IPS DF 19.7 (cell line): ENCODE data around the gene ADAMTS19.
"Not testable (repeated sequence)": the region's sequence is repeated elsewhere in the genome, so short reads cannot be mapped to it uniquely, and the experiment has no call there.

Experiments used
- DNase-seq: peaks from one replicate; pipeline ENCODE4 v3.0.0-alpha.2; 2013; ENCODE audit warnings: low read depth, low spot score

Gene ADAMTS19

DNA sequence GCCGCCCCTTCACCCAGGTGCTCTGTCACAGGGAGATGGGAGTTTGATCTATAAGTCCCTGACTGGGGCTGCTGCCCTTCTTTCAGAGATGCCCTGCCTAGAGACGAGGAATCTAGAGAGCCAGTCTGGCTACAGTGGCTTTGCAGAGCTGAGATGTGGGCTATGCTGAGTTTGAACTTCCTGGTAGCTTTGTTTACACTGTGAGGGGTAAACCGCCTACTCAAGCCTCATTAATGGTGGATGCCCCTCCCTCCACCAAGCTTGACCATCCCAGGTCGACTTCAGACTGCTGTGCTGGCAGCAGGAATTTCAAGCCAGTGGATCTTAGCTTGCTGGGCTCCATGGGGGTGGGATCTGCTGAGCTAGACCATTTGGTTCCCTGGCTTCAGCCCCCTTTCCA is 124.4 kb downstream of the ADAMTS19 start:
- DNase-seq, result not testable (repeated sequence)

DNA sequence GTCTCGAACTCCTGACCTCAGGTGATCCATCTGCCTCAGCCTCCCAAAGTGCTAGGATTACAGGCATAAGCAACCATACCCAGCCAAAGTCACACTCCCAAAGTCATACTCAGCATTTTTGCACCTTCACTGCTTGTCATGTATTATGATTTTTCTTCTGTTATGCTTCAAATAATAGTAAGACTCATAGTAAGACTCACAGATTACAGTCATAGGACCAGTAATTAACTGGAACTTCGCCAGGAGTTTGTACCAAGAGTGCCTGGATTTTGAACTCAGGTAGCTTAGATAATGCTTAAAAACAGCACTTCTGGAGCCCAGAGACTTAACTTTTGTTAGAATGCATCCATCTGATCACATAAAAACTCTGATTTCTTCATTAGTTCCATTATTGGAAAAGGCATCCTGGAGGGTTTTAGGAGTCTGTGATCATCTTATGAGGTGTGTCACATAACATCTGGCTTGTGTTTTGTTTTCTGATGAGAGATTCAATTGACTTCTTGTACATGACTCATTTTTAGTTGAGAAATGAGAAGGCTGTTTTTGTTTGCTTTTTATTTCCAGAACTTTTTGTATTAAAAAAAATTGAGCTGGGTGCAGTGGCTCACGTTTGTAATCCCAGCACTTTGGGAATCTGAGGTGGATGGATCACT is 131.5 kb downstream of the ADAMTS19 start:
- DNase-seq, result no peak

DNA sequence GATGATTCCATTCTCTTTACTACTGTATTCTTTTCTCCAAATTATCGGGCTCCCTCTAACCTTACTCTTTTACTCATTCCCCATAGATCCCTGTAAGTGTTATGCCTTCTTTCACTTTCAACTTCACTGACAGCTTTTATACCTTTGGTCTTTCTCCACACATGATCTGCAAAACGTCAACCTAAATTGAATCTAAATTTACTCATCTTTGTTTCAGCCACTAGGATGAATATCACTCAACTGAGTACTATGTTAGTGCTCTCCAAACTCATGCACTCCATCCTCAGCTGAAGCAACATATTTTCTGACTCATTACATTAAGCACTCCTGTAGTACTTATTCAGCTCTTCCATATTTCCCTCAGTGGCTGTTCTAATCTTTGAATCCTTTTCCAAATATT is 133.4 kb downstream of the ADAMTS19 start:
- no peak for DNase-seq

DNA sequence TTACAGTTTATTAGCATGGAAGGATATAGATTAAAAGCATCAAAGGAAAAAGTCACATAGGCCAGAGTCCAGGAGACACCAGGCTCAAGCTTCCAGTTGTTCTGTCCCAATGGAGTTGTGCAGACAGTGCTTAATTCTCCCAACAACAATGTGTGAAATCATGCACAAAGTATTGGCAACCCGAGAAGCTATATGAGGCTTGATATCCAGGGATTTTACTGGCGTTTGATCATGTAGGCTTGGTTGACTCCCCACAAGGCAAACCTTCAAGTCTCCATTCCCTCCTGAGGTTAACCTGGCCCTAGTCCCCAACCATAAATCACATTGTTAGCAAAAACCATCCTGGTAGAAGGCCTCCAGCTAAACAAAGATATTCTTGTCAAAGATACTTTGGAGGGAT is 141.5 kb downstream of the ADAMTS19 start:
- DNase-seq, result no peak

DNA sequence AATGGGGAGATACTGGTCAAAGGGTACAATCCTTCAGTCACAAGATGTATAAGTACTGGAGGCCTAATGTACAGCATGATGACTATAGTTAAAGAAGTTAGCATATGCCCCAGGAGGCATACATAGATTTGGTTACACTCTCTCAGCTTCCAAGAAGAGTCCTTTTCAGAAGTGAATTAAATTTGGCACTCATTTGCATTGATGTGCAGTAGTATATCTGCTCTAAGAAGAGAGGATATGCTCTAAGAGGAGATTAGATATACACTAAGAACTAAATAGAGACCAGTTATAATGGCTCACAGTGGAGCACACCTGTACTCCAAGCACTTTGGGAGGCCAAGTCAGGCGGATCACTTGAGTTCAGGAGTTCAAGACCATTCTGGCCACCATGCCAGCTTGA is 148.3 kb downstream of the ADAMTS19 start:
- DNase-seq, result no peak

DNA sequence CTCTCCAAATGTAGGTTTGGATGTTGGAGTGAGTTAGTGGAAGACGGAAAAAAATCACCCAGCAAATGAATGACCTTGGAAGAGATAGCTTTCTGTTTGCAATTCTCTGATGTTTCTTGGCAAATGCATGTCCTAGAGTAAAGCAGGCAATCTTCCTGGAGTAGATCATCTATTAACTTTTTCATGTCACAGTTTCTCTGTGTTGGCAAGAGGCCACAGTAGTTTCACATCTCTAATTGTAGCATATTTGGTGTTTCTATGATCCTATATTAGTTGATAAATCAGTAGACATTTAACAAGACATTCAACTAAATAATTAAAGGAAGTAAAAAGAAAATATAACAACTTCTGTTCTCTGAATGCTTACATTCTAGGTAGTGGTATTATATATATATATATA is 149.6 kb downstream of the ADAMTS19 start:
- DNase-seq, result no peak

DNA sequence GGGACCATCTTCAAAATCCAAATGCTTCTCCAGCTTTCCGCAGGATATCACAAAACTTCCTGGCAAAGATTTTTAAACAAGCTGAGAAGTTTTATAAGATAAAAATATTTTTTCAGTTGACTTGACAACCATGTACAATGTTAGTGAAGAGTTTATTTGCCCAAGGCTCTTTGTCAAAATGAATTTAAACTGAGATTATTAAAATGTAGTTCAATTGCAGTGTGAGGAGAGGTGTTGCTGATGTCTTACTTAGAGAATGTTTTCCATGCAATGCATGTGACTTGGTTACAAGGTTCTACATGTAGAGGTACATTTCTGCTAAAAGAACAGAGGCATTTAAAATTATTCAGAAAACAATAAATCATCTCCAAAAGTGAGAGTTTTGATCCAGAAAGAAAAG is 156.4 kb downstream of the ADAMTS19 start:
- no peak for DNase-seq

DNA sequence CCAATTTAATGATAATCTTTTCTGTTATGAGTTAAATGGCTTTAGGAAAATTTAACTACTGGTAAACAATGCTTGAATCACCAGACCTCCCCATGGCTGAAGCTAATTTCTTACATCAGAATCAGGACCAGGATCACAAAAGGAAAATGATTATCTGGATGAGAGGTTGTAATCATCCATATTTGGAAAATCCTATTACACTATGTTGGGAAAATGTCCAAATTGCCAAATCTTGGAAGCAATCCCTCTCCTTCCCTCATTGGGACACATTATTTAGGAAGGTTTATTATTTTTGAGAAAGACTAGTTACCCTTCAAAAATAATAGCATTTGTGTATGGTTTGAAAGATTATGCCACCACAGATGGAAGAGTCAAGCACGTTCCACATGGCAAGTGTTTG is 157.1 kb downstream of the ADAMTS19 start:
- DNase-seq, result no peak

DNA sequence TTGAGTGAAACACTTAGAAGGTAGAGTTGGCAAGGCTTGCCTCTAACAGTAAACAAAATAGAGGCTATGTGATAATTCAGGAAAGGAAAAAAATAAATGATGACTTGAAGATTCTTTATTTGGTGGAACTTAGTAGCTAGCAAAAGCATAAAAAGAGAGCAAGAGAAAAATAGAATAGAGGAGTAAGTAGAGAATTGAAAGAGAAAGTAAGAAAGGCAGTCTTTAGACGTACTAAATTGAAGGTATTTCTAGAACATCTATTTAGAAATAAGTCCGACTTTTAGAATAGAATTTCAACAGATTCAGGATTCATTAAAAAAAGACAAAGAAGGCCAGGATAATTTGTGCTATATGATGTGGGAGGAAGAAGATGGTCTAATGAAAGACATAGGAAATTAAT is 159.7 kb downstream of the ADAMTS19 start:
- DNase-seq, result no peak

DNA sequence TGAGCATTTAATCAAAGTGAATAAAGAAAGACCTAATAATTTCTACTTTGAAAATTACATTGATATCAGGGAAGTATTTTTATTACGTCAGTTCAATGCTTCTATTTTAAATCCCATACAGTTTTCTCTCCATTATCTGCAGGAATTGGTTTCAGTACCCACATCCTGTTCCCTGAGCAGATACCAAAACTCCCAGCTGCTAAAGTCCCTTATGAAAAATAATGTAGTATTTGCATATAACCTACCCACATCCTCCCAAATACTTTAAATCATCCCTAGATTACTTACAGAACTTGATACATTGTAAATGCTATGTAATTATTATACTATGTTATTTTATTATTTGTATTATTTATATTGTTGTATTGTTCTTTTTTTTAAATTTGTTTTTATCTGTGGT is 162.4 kb downstream of the ADAMTS19 start:
- no peak for DNase-seq

DNA sequence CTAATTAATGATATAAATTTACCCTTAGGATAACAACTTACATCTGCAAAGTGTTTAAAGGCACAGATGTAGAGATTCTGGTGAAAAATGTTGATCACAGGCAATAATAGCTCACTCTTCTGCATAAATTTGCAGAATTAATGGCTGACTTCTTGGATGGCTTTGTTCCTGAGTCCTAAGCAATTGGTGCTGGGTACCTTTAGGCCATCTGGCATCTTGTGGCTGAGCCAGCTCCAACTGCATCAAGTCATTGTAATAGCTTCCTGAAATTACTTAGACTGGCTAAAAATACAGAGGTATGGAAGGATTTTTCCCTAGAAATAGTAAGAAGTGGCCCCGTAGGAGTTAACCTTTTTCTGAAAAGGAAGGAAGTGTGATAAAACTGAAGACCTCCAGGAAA is 169.5 kb downstream of the ADAMTS19 start:
- no peak for DNase-seq

DNA sequence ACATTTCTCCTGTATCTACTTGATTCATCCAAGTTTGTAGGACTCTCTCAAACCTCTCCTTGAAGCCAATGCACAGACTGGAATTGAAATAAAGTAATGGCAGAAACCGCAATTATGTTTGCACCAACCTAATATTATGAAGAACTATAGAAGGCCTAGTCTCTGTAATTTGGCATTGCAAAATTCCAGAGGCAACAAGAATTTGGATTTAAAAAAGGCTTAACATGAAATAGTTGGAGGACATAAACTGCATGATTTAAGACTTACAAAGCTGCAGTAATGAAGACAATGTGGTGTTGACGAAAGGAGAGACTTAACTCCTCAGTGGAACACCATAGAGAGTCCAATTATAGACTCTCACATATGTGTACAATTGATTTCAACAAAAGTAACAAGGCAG is 170.0 kb downstream of the ADAMTS19 start:
- DNase-seq, result no peak

DNA sequence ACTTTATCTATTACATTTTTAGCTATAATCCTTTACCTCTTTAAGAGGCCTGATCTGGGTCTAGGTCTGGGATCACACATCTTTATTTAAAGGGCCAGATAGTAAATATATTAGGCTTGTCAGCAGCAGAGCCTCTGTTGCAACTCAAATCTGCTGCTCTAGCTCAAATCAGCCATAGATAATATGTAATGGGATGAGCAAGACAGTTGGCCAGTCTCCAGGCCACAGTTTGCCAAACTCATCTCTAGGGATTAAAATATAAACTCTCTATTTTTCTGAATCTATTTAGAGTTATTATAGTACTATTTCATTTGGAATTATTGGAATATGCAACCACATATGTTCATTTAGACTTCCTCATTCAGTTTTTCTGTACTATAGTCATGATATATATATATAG is 171.9 kb downstream of the ADAMTS19 start:
- no peak for DNase-seq

DNA sequence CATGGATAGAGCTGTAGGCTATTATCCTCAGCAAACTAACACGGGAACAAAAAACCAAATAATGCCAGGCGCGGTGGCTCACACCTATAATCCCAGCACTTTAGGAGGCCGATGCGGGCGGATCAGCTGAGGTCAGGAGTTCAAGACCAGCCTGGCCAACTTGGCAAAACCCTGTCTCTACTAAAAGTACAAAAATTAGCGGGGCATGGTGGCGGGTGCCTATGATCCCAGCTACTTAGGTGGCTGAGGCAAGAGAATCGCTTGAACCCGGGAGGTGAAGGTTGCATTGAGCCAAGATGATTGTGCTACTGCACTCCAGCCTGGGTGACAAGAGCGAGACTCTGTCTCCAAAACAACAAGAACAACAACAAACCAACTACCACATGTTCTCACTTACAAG is 177.4 kb downstream of the ADAMTS19 start:
- DNase-seq, result not testable (repeated sequence)

DNA sequence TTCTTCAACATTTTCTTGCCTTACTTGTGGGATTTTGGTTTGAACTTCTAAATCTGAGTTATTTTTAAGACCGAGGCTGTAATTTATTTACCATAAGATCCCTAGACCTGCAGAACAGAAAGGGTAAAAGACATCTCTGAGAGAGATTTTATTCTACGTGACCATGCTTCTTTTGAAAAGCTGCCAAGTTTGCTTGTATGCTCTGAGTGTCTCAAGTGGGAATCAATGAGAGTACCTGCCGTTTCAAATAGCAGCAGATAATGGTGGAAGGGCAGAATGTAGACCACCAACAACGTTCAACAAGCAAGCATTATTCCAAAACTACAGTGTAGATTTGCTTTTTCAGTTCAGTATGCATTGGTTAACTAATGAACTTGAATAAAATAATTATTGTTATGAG is 179.2 kb downstream of the ADAMTS19 start:
- DNase-seq, result no peak

DNA sequence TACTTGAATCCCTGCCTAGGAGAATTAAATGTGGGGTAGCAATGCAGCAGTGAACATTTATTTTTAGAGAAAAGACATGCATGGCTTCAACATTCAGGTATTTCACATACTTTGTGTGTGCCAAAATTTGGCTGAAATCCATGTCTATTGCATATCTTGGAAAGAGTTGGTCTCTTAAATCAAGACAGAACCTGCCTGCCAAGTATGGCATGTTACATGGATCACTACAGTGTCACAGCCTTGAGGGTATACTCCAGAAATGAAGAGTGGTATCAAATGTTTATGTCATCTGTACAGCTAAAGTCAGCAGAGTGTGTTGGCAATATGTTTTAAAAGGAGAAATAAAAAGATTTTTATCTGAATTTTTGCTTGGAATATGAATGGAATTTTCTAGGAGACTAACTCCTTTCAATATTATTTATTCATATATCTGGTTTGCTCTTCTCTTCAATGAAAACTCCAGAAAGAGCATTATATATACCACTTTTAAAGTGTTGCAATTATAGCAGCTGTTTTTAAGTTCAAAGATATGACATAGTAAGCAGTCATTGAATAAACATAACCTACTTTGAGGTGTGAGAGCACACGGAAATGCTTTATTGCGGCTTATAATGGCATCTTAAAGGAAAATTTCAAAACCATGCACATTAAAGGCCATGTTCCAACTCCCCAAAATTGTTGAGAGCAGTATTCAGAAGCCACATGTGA is 192.4 kb downstream of the ADAMTS19 start:
- DNase-seq, result no peak

DNA sequence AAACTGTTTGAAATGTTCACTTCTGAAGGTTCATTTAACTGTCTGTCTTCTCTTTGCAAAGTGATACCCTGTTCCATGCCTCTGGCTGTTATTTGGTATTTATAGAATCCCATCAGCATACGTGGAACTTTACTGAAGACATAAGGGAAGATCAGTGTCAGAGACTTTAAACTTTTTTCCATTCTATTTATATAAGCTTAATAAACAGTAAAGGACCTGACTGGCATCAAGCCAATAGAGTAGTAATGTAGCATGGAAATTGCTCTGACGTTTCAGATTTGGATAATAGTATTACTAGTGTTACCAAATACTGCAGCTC is 192.9 kb downstream of the ADAMTS19 start:
- DNase-seq, result no peak

DNA sequence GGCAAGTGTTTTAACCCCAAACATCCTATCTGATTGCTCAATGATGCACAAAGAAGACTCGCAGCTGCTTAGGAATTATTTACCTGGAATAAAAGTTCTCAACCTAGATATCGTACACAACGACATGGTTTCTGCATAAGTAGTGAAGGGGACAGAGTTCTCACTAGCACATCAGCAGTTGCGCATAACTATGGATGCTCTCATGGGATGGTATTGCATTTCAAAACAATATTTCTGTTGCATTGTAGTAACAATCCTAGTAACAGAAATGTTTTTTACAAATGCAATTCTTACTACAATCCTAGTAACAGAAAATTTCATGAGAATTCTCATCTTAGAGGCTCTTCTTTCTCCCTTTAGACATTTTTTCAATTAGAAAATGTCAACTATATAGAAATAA is 193.3 kb downstream of the ADAMTS19 start:
- DNase-seq, result no peak

DNA sequence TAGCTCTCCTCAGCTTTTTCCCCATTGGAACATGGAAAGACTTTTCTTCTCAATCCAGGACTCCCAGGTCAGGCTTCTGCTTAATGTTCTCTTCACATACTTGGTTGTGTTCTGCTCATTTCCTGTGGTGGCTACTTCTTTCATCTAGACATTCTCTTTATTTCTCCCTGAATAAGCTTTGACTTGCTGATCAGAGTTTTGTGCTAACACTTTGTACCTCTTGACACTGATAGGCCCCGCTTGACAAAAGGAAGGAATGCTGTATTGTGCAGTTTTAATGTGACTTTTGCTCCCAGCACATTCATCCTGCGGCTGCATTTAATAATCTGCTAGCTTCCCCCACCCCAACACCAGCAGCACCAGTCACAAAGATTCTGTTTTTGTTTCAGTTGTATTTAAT is 196.9 kb downstream of the ADAMTS19 start:
- DNase-seq, result no peak

DNA sequence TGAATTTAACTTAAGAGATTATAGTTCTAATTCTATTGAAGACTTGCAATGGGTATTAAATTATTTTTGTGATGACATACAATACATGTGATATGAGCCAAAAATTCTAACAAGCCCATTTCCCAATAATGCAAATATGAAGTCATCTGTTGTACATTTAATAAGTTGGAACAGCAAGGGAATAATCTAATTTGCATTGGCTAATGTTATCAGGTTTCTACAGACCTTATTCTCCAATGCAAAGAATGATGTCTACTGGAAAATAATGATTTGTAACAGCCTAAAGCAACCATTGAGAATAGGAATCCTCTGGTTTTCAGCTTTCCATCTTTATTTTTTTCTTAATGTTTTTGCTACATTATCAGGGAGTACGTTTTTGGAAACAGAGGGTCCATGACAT is 198.7 kb downstream of the ADAMTS19 start:
- no peak for DNase-seq

DNA sequence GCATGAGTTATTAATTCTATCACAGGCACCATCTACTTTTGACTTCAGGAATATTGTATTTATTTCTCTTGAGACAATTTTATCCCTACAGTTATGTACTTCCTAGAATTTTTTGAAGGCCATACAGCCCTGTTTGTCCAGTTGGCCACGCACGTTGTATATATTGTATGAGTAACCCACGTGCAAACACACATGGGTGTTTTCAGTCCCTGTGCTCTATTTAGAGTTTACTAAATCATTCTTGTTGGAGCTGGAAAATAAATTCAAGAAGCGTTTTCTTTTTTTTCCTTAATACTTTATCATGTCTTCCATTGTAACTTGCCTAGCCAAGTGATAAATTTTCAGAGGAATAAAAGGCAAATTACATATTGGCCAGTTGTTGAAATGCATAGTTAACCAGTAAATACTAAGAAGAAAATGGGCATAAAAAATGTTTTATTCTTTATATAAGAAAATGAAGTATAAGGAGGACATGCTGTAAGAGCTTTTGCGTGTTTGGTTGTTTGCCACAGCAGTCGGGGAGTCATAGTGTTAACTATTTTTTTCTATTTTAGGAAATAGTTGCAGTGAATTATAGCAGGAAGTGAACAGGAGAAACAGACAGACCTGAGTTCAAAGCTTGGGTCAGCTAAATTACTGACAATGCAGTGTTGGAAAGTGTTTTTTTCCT is 201.4 kb downstream of the ADAMTS19 start:
- DNase-seq, result no peak

DNA sequence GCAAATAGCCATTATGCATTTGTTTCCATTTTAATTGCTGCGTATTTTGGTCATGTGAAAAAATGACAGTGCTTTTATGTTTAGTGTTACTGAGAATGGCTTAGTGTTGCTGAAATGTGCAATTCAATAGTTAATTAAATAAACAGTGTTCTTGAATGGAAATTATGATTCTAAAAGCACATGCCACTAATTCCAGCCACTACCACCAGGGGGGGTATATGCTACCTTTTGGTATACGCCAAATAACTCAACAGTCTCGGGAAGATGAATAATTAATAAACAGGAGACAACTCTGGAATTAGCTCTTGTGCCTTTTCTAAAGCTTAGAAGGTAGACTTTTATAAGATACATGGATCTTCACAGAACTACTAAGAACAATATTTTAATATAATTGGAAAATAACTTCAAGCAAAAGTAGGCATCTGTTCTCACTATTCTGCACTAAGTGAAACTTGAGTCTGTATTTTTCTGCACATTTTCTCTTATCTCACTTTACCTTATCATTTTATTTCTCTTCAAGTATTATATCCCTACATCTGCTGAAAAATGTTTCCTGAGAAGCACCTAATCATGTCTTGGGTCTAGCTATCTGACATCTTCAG is 204.3 kb downstream of the ADAMTS19 start:
- no peak for DNase-seq

DNA sequence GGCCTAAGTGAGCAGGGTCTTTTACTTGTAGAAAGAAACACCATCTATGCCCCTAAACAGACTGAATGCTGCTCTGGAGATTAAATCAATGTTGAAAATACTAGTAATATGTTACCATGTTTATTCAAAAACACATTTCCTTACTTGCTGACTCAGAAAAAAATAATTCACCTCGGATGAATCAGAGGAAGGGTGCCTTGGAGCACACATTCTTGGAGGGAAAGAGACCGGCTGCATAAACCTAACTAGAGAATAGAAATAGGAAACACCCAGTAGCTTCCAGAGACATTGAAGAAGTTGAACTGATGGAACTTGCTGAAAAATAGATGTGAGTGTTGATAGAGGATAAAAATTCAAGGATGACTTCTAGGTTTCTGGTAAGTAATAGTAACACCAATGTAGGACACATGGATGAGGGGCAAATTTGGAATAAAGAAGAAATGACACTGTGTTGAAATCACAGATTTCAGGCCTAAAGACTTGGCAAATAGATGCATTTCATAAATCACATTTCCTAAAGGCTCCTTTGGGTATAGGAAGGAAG is 210.9 kb downstream of the ADAMTS19 start:
- DNase-seq, result no peak
